GM23338 (cell line): Measurements from ENCODE around the gene MOSMO. TPM values are rescaled to one million over a fixed set of nuclear protein-coding genes. Genes with fewer than 3 reads are reported as not detected.

Source experiments
- ATAC-seq: fragments of 200-7000 bp; cut with Tn5 transposase; 3 replicates; pipeline ENCODE4 v1.9.1; 2020
- DNase-seq: peaks from one replicate; pipeline ENCODE4 v3.0.0-alpha.2; 2015; ENCODE audit warnings: low spot score
- H2AFZ ChIP-seq: fragments of 200-600 bp; sonication (generic); 2 replicates; pipeline ENCODE4 v1.8.0; 2016; ENCODE audit warnings: antibody characterized with exemption, mild to moderate bottlenecking, moderate library complexity
- H3F3A ChIP-seq: fragments of 200-600 bp; sonication (generic); replicated peaks from 2 replicates; pipeline ENCODE4 v1.8.0; 2017; ENCODE audit warnings: antibody characterized with exemption, mixed run types, low read depth
- H3K27ac ChIP-seq: fragments of 200-600 bp; sonication (generic); 2 replicates; pipeline ENCODE4 v1.6.1; 2016; ENCODE audit warnings: low read depth
- H3K27me3 ChIP-seq: fragments of 200-600 bp; sonication (generic); 2 replicates; pipeline ENCODE4 v1.8.0; 2016; ENCODE audit warnings: mild to moderate bottlenecking, mixed run types, moderate library complexity; ENCODE audit not compliant: insufficient read depth
- H3K36me3 ChIP-seq: fragments of 200-600 bp; sonication (generic); 2 replicates; pipeline ENCODE4 v1.8.0; 2016; ENCODE audit warnings: mild to moderate bottlenecking; ENCODE audit not compliant: insufficient read depth
- H3K4me1 ChIP-seq: fragments of 200-600 bp; sonication (generic); 2 replicates; pipeline ENCODE4 v1.8.0; 2016; ENCODE audit warnings: mild to moderate bottlenecking, moderate library complexity; ENCODE audit not compliant: insufficient read depth
- H3K4me2 ChIP-seq: fragments of 200-600 bp; sonication (generic); 2 replicates; pipeline ENCODE4 v1.7.1; 2017; ENCODE audit warnings: mixed run types
- H3K4me3 ChIP-seq: fragments of 200-600 bp; sonication (generic); 2 replicates; pipeline ENCODE4 v1.6.1; 2016; ENCODE audit warnings: mixed run types
- H3K79me2 ChIP-seq: fragments of 200-600 bp; sonication (generic); replicated peaks from 2 replicates; pipeline ENCODE4 v1.8.0; 2017; ENCODE audit warnings: mild to moderate bottlenecking; ENCODE audit not compliant: insufficient read depth
- H3K9me2 ChIP-seq: fragments of 200-600 bp; sonication (generic); 2 replicates; pipeline ENCODE4 v1.8.0; 2017; ENCODE audit not compliant: insufficient read depth
- H4K20me1 ChIP-seq: fragments of 200-600 bp; sonication (generic); replicated peaks from 2 replicates; pipeline ENCODE4 v1.8.0; 2017; ENCODE audit warnings: mild to moderate bottlenecking; ENCODE audit not compliant: insufficient read depth
- H3K27ac Mint-ChIP-seq: 2 replicates; pipeline ENCODE4 v1.8.0; 2020; ENCODE audit warnings: inconsistent platforms, mild to moderate bottlenecking, moderate library complexity, mixed read lengths
- H3K27me3 Mint-ChIP-seq: 3 replicates; pipeline ENCODE4 v1.8.0; 2022; ENCODE audit warnings: low read depth, mild to moderate bottlenecking, moderate library complexity, mixed read lengths, inconsistent platforms; ENCODE audit not compliant: insufficient read depth, poor library complexity
- H3K36me3 Mint-ChIP-seq: 3 replicates; pipeline ENCODE4 v1.8.0; 2021; ENCODE audit warnings: low read depth, mild to moderate bottlenecking, inconsistent platforms, moderate library complexity, mixed read lengths
- H3K4me1 Mint-ChIP-seq: 3 replicates; pipeline ENCODE4 v1.8.0; 2020; ENCODE audit warnings: mild to moderate bottlenecking, inconsistent platforms, mixed read lengths
- H3K4me3 Mint-ChIP-seq: 3 replicates; pipeline ENCODE4 v1.8.0; 2021; ENCODE audit warnings: moderate library complexity, mild to moderate bottlenecking, inconsistent platforms, mixed read lengths
- H3K9me3 Mint-ChIP-seq: 3 replicates; pipeline ENCODE4 v1.8.0; 2020; ENCODE audit warnings: moderate library complexity, mild to moderate bottlenecking, inconsistent platforms, mixed read lengths
- CREB1 ChIP-seq: fragments of 250-450 bp; sonication (Bioruptor Pico); IDR thresholded peaks from 2 replicates; pipeline ENCODE4 v1.5.0; 2020; ENCODE audit warnings: low read depth, mild to moderate bottlenecking, moderate library complexity
- CTCF ChIP-seq, 2 experiments: fragments of 200-600 bp in 1 of 2; sonication (generic) in 1 of 2; conservative IDR thresholded peaks; 2 replicates each; pipeline versions ENCODE4 v1.5.1 to v1.6.1; 2016 to 2017; ENCODE audit warnings: antibody characterized with exemption in 2 of 2, low read depth in 2 of 2, mild to moderate bottlenecking in 2 of 2, moderate library complexity in 1 of 2
- ETS1 ChIP-seq: IDR thresholded peaks from 2 replicates; pipeline ENCODE4 v1.6.1; 2016; ENCODE audit warnings: antibody characterized with exemption
- EZH2 ChIP-seq: fragments of 200-600 bp; sonication (generic); IDR thresholded peaks from one replicate; pipeline ENCODE4 v1.8.0; 2017; ENCODE audit warnings: antibody characterized with exemption, mild to moderate bottlenecking, low read depth; ENCODE audit not compliant: unreplicated experiment
- EZH2phosphoT487 ChIP-seq: fragments of 200-600 bp; sonication (generic); IDR thresholded peaks from one replicate; pipeline ENCODE4 v1.8.1; 2018; ENCODE audit warnings: antibody characterized with exemption; ENCODE audit not compliant: unreplicated experiment
- JUNB ChIP-seq: IDR thresholded peaks from one replicate; pipeline ENCODE4 v1.6.1; 2016; ENCODE audit warnings: antibody characterized with exemption; ENCODE audit not compliant: unreplicated experiment
- NANOG ChIP-seq: IDR thresholded peaks from 2 replicates; pipeline ENCODE4 v1.6.1; 2016; ENCODE audit warnings: antibody characterized with exemption, borderline replicate concordance
- STAT1 ChIP-seq: IDR thresholded peaks from one replicate; pipeline ENCODE4 v1.6.1; 2016; ENCODE audit warnings: antibody characterized with exemption; ENCODE audit not compliant: unreplicated experiment
- ZNF114 ChIP-seq: fragments of 250-450 bp; sonication (Bioruptor Pico); IDR thresholded peaks from 2 replicates; pipeline ENCODE4 v1.5.0; 2020; ENCODE audit warnings: mild to moderate bottlenecking, moderate library complexity
- ZNF331 ChIP-seq: fragments of 250-450 bp; sonication (Bioruptor Pico); IDR thresholded peaks from 2 replicates; pipeline ENCODE4 v1.5.0; 2020; ENCODE audit warnings: low read depth, mild to moderate bottlenecking, moderate library complexity
- ZNF462 ChIP-seq: fragments of 250-450 bp; sonication (Bioruptor Pico); IDR thresholded peaks from 2 replicates; pipeline ENCODE4 v1.5.0; 2020; ENCODE audit warnings: mild to moderate bottlenecking, moderate library complexity
- polyA plus RNA-seq: library from polyadenylated mRNA; unstranded; fragments of >200 nt; fragmentation: Nextera tagmentation; extraction: Ambion mirVana; gene quantifications from 2 replicates; pipeline ENCODE4 v1.2.1, GENCODE V29; 2016
- total RNA-seq: library from RNA; depleted of rRNA; stranded (reverse); fragments of >200 nt; shearing (Covaris generic); gene quantifications from 2 replicates; pipeline ENCODE4 v1.2.3, GENCODE V29; 2014

MOSMO gene
- total and polyA plus RNA-seq, 2 experiments from 2014 or later, result 8.7 to 19.2 TPM

GRCh38 chr16:22093996-22094395 is 86.1 kb downstream of the MOSMO start:
- H3K27me3 Mint-ChIP-seq, result no peaks in the 10 kb centered on the region
- Histone ChIP-seq H3K27ac (no peak overlapping the region), H3F3A (no peaks in the 10 kb centered on the region), H3K27me3 (no peaks in the 10 kb centered on the region), H4K20me1 (no peaks in the 10 kb centered on the region), H3K9me2 (peaks cover 10% of the 10 kb centered on the region; the same call in 1 of the 2 replicates), H2AFZ (no peak overlapping the region), H3K4me3 (no peak overlapping the region), H3K4me1 (peaks cover 11% of the 10 kb centered on the region; the same call in 1 of the 2 replicates), H3K4me2 (no peak overlapping the region), H3K79me2 (no peaks in the 10 kb centered on the region), H3K36me3 (no peaks in the 10 kb centered on the region)
- H3K4me1 Mint-ChIP-seq, result peaks cover 11% of the 10 kb centered on the region
- H3K27ac Mint-ChIP-seq, result no peak overlapping the region
- no peak overlapping the region for H3K4me3 Mint-ChIP-seq
- ATAC-seq, result no peak
- H3K36me3 Mint-ChIP-seq, result no peaks in the 10 kb centered on the region
- DNase-seq, result no peak
- no peaks in the 10 kb centered on the region for H3K9me3 Mint-ChIP-seq
- no peak for TF ChIP-seq ZNF462
- no peak for TF ChIP-seq STAT1
- TF ChIP-seq JUNB, result no peak
- TF ChIP-seq EZH2, result no peak
- TF ChIP-seq CTCF (conservative IDR thresholded peaks at IDR 0.05; ENCODE audit: low read depth in 2 of 2), result no peak
- no peak for TF ChIP-seq EZH2phosphoT487
- no peak for TF ChIP-seq ZNF114 (CRISPR knock-in tag)
- no peak for TF ChIP-seq NANOG
- TF ChIP-seq ETS1, result no peak
- no peak for TF ChIP-seq ZNF331 (CRISPR knock-in tag)
- no peak for TF ChIP-seq CREB1 (CRISPR knock-in tag)
